HepG2 (cell line): ENCODE results near the gene BAG3. TPM values are rescaled to one million over a fixed set of nuclear protein-coding genes. Genes with fewer than 3 reads are reported as not detected.

Experiments used
- ATAC-seq: fragments of 200-7000 bp; cut with Tn5 transposase; 3 replicates; pipeline ENCODE4 v1.9.1; 2020; ENCODE audit warnings: mild to moderate bottlenecking, moderate library complexity
- BruUV-seq: library from RNA; stranded (reverse); fragments of 400-500 nt; replicated peaks from 2 replicates; lab custom pipeline; 2021; lab: Mats Ljungman, UMichigan
- CTCF ChIA-PET: fragments of 300-600 bp; formaldehyde crosslinking; extraction: SDS; loops from one replicate; lab custom pipeline; 2021; ENCODE audit warnings: low total read pairs, inconsistent platforms, low intra/inter-chr PET ratio; lab: Yijun Ruan, JAX
- POLR2A ChIA-PET: fragments of 350-600 bp; sonication (Branson Sonifier 250); formaldehyde crosslinking; loops from one replicate; lab custom pipeline; 2020; ENCODE audit warnings: antibody characterized with exemption, inconsistent platforms; lab: Yijun Ruan, JAX
- DNase-seq: peaks from one replicate; pipeline ENCODE4 v3.0.0-alpha.2; 2015; ENCODE audit warnings: low spot score
- FAIRE-seq: peaks from 3 replicates; lab custom pipeline; 2011; peaks lifted over from hg19 to GRCh38; lab: Jason Lieb, UNC
- H2AFZ ChIP-seq: one replicate; pipeline ENCODE4 v1.6.1; 2011; ENCODE audit warnings: low read length, inconsistent platforms
- H3K27ac ChIP-seq: fragments of 300-600 bp; 3 replicates; pipeline ENCODE4 v1.8.0; 2011; ENCODE audit warnings: mixed run types, mild to moderate bottlenecking, mixed read lengths, low read length, inconsistent platforms; ENCODE audit not compliant: insufficient read depth; ENCODE audit errors: extremely low read length
- H3K27me3 ChIP-seq, 2 experiments: fragments of 200-600 bp in 1 of 2; 2 replicates in 1 of 2; 3 replicates in 1 of 2; pipeline versions ENCODE4 v1.6.0 to v1.8.0; 2011; ENCODE audit warnings: low read length in 2 of 2, mild to moderate bottlenecking in 2 of 2, moderate library complexity in 2 of 2, inconsistent platforms in 1 of 2; ENCODE audit not compliant: insufficient read depth in 2 of 2, control insufficient read depth in 1 of 2
- H3K36me3 ChIP-seq, 2 experiments: fragments of 200-600 bp in 1 of 2; replicated peaks in 1 of 2; 2 replicates in 1 of 2; 3 replicates in 1 of 2; pipeline versions ENCODE4 v1.5.1 to v1.8.0; 2011; ENCODE audit warnings: low read length in 2 of 2, inconsistent platforms in 1 of 2; ENCODE audit not compliant: insufficient read depth in 2 of 2, control insufficient read depth in 1 of 2
- H3K4me1 ChIP-seq: 2 replicates; pipeline ENCODE4 v1.5.1; 2012; ENCODE audit warnings: low read length, inconsistent platforms; ENCODE audit not compliant: insufficient read depth
- H3K4me2 ChIP-seq: 2 replicates; pipeline ENCODE4 v1.6.0; 2011; ENCODE audit warnings: low read depth, low read length, inconsistent platforms
- H3K4me3 ChIP-seq, 3 experiments: fragments of 200-600 bp in 1 of 3; sonication (generic), shearing (Covaris generic) in 1 of 3; replicated peaks in 1 of 3; 2 replicates each; pipeline ENCODE4 v1.5.1; 2011 to 2016; ENCODE audit warnings: low read length in 3 of 3, inconsistent platforms in 2 of 3, low read depth in 2 of 3, mild to moderate bottlenecking in 2 of 3, control low read depth in 1 of 3, mixed read lengths in 1 of 3; ENCODE audit not compliant: insufficient read depth in 1 of 3
- H3K79me2 ChIP-seq: one replicate; pipeline ENCODE4 v1.6.1; 2011; ENCODE audit warnings: low read length, inconsistent platforms; ENCODE audit not compliant: insufficient read depth
- H3K9ac ChIP-seq: 2 replicates; pipeline ENCODE4 v1.6.0; 2011; ENCODE audit warnings: mild to moderate bottlenecking, low read depth, low read length, inconsistent platforms; ENCODE audit not compliant: insufficient read depth
- H3K9me3 ChIP-seq: 2 replicates; pipeline ENCODE4 v1.5.1; 2012; ENCODE audit warnings: mild to moderate bottlenecking, low read length
- H4K20me1 ChIP-seq: 2 replicates; pipeline ENCODE4 v1.6.0; 2011; ENCODE audit warnings: inconsistent platforms, mild to moderate bottlenecking, low read length, moderate library complexity; ENCODE audit not compliant: insufficient read depth
- BRD4 ChIP-seq: sonication (generic); formaldehyde crosslinking; IDR thresholded peaks from 2 replicates; pipeline ENCODE4 v1.4.0; 2020; ENCODE audit warnings: missing genetic modification reagents
- CEBPB ChIP-seq: IDR thresholded peaks from 2 replicates; pipeline ENCODE4 v1.6.1; 2011; ENCODE audit warnings: low read depth, low read length, improper control_type of control experiment, borderline replicate concordance
- CEBPG ChIP-seq: IDR thresholded peaks from 2 replicates; pipeline ENCODE4 v1.6.1; 2016
- FOXO4 ChIP-seq: sonication (generic); formaldehyde crosslinking; conservative IDR thresholded peaks from 2 replicates; pipeline ENCODE4 v1.8.1; 2023; ENCODE audit warnings: missing genetic modification reagents
- NAIF1 ChIP-seq: sonication (generic); formaldehyde crosslinking; IDR thresholded peaks from 2 replicates; pipeline ENCODE4 v1.5.0; 2020; ENCODE audit warnings: mild to moderate bottlenecking, missing genetic modification reagents, borderline replicate concordance
- RBM22 ChIP-seq: fragments of 200-400 bp; formaldehyde crosslinking; optimal IDR thresholded peaks from 2 replicates; pipeline ENCODE3; 2017; ENCODE audit warnings: mild to moderate bottlenecking, low read length, moderate library complexity
- TBX2 ChIP-seq: sonication (generic); formaldehyde crosslinking; IDR thresholded peaks from 2 replicates; pipeline ENCODE4 v1.5.0; 2020; ENCODE audit warnings: missing genetic modification reagents, mild to moderate bottlenecking, borderline replicate concordance
- TRIM22 ChIP-seq: fragments of 450-650 bp; IDR thresholded peaks from 2 replicates; pipeline ENCODE4 v1.6.1; 2017
- ZMYM2 ChIP-seq: sonication (generic); formaldehyde crosslinking; IDR thresholded peaks from 2 replicates; pipeline ENCODE4 v1.8.0; 2022; ENCODE audit warnings: mild to moderate bottlenecking, missing genetic modification reagents
- ZNF160 ChIP-seq: sonication (generic); formaldehyde crosslinking; IDR thresholded peaks from 2 replicates; pipeline ENCODE4 v1.8.0; 2022; ENCODE audit warnings: mild to moderate bottlenecking, inconsistent platforms, missing genetic modification reagents
- ZNF207 ChIP-seq: fragments of 450-650 bp; IDR thresholded peaks from 2 replicates; pipeline ENCODE4 v1.6.1; 2016; ENCODE audit warnings: antibody characterized with exemption, borderline replicate concordance
- ZNF335 ChIP-seq: sonication (generic); formaldehyde crosslinking; IDR thresholded peaks from 2 replicates; pipeline ENCODE4 v1.4.0; 2020; ENCODE audit warnings: missing genetic modification reagents
- ZNF44 ChIP-seq: sonication (generic); formaldehyde crosslinking; IDR thresholded peaks from 2 replicates; pipeline ENCODE4 v1.5.1; 2020; ENCODE audit warnings: mild to moderate bottlenecking, missing genetic modification reagents
- ZNF547 ChIP-seq: sonication (generic); formaldehyde crosslinking; IDR thresholded peaks from 2 replicates; pipeline ENCODE4 v1.5.1; 2020; ENCODE audit warnings: mild to moderate bottlenecking, missing genetic modification reagents
- ZNF563 ChIP-seq: sonication (generic); formaldehyde crosslinking; IDR thresholded peaks from 2 replicates; pipeline ENCODE4 v1.8.0; 2022; ENCODE audit warnings: mild to moderate bottlenecking, moderate library complexity, missing genetic modification reagents
- ZNF597 ChIP-seq: sonication (generic); formaldehyde crosslinking; IDR thresholded peaks from 2 replicates; pipeline ENCODE4 v1.5.0; 2020; ENCODE audit warnings: missing genetic modification reagents
- ZNF660 ChIP-seq: sonication (generic); formaldehyde crosslinking; IDR thresholded peaks from 2 replicates; pipeline ENCODE4 v1.5.1; 2020; ENCODE audit warnings: mild to moderate bottlenecking, low read depth, missing genetic modification reagents, borderline replicate concordance
- ZSCAN22 ChIP-seq: sonication (generic); formaldehyde crosslinking; IDR thresholded peaks from 2 replicates; pipeline ENCODE4 v1.4.0; 2020; ENCODE audit warnings: mild to moderate bottlenecking, missing genetic modification reagents
- WGBS: methylation state at CpG from one replicate; pipeline ENCODE4 v1.1.6; 2017; ENCODE audit warnings: low lambda C conversion rate; 5-methylcytosine and 5-hydroxymethylcytosine counted together
- in situ Hi-C: cut with HindIII; loops from 2 replicates; pipeline ENCODE4 v1.10.0; 2017; ENCODE audit warnings: low pct_unique_long_range_greater_than_20kb; ENCODE audit not compliant: extremely low pct_ligation_motif_present
- intact Hi-C: fragments of 100-400 bp; cut with micrococcal nuclease; formaldehyde crosslinking; loops from one replicate; pipeline ENCODE4 v1.10.0; 2022; ENCODE audit not compliant: unreplicated experiment
- polyA plus RNA-seq, 8 experiments: library from polyadenylated mRNA; depleted of rRNA in 3 of 8; stranded (reverse) in 7 of 8; unstranded in 1 of 8; fragments of >200 nt; fragmentation: Illumina TruSeq in 4 of 8; extraction: Trizol in 4 of 8; gene quantifications; 2 replicates each; pipeline versions ENCODE4 v1.2.1 to v1.2.3, GENCODE V29; 2011 to 2016; ENCODE audit warnings: low read depth in 4 of 8, missing spikeins in 1 of 8, mixed read lengths in 1 of 8; ENCODE audit not compliant: insufficient read depth in 1 of 8
- total RNA-seq, 5 experiments: library from RNA; depleted of rRNA; stranded (reverse); fragments of >200 nt; fragmentation: Illumina TruSeq; extraction: Trizol; gene quantifications; 2 replicates each; pipeline ENCODE4 v1.2.3, GENCODE V29; 2016; ENCODE audit warnings: low read depth in 1 of 5

BAG3 gene
- total and polyA plus RNA-seq, 2 of the 13 experiments (the other 11 are each of a cell fraction or from before 2014, with no cell fraction given) = 2.9 to 6.7 TPM

GRCh38 chr10:119621078-119621384, 30.1 kb upstream of the BAG3 start:
- WGBS = 17% methylated on average over 3 of the region's 3 CpGs
- CTCF ChIA-PET = no interaction called here

GRCh38 chr10:119625570-119626280, 25.5 kb upstream of the BAG3 start:
- H2AFZ ChIP-seq = no peak overlapping the region
- H3K9me3 ChIP-seq = no peaks in the 10 kb centered on the region
- ChIA-PET CTCF (no interaction called here), POLR2A (no interaction called here)
- no peaks in the 10 kb centered on the region for H3K36me3 ChIP-seq
- no TSS peak for BruUV-seq
- no peaks in the 10 kb centered on the region for H3K27me3 ChIP-seq
- in situ Hi-C loops (no loop called here), intact Hi-C loops (no loop called here)
- WGBS = 78% methylated on average over 6 of the region's 6 CpGs
- no peaks in the 10 kb centered on the region for H3K79me2 ChIP-seq
- no peak overlapping the region for H3K4me3 ChIP-seq
- no peak overlapping the region for H3K9ac ChIP-seq
- H3K4me1 ChIP-seq = peaks cover 10% of the 10 kb centered on the region
- ATAC-seq (peak; percentile 76), FAIRE-seq (no peak), DNase-seq (no peak)
- no peak overlapping the region for H3K27ac ChIP-seq
- no peaks in the 10 kb centered on the region for H4K20me1 ChIP-seq
- no peak overlapping the region for H3K4me2 ChIP-seq
- TF ChIP-seq ZNF597 (CRISPR knock-in tag) (no peak), ZNF335 (CRISPR knock-in tag) (no peak), TBX2 (CRISPR knock-in tag) (no peak), NAIF1 (CRISPR knock-in tag) (no peak), ZSCAN22 (CRISPR knock-in tag) (no peak), ZNF563 (CRISPR knock-in tag) (no peak), TRIM22 (no peak), ZNF160 (CRISPR knock-in tag) (no peak), ZNF207 (no peak), ZMYM2 (no peak)

More at GRCh38 chr10:119621078-119621384, 30.1 kb upstream of the BAG3 start:
- Histone ChIP-seq H3K4me1 (peaks cover 52% of the 10 kb centered on the region), H3K9me3 (no peaks in the 10 kb centered on the region), H4K20me1 (no peaks in the 10 kb centered on the region), H3K27ac (no peak overlapping the region), H3K36me3 (no peaks in the 10 kb centered on the region), H3K9ac (no peak overlapping the region), H2AFZ (no peak overlapping the region), H3K4me3 (no peak overlapping the region), H3K4me2 (no peak overlapping the region), H3K27me3 (no peaks in the 10 kb centered on the region), H3K79me2 (no peaks in the 10 kb centered on the region)
- no peak for FAIRE-seq
- TF ChIP-seq ZNF547 (CRISPR knock-in tag) (no peak), ZNF660 (CRISPR knock-in tag) (no peak), BRD4 (CRISPR knock-in tag) (no peak), CEBPB (peak; percentile 25; the same call in 1 of the 2 replicates), RBM22 (no peak), CEBPG (CRISPR knock-in tag) (0 out of 2 replicates have a peak, but pooled peaks have one; percentile 25), ZNF44 (CRISPR knock-in tag) (no peak), FOXO4 (no peak)
- no peak for ATAC-seq
- intact Hi-C loops (no loop called here), in situ Hi-C loops (no loop called here)
- BruUV-seq = no TSS peak
- DNase-seq = no peak
- POLR2A ChIA-PET = no interaction called here
